Measurements from ENCODE around the gene IQSEC3.

The IQSEC3 gene

GRCh38 chr12:99605-100004, 33.0 kb downstream of the IQSEC3 start:
- Histone ChIP-seq H3K9me2 (replicated peaks; ENCODE audit: low read depth, low read length) (no peaks in the 10 kb centered on the region), H3K36me3 (ENCODE audit: insufficient read depth, low read length) (no peaks in the 10 kb centered on the region), H3K27me3 (ENCODE audit: insufficient read depth, low read length, poor library complexity, severe bottlenecking) (no peaks in the 10 kb centered on the region), H3K79me2 (ENCODE audit: insufficient read depth, low read length) (no peaks in the 10 kb centered on the region), H3K4me3 (ENCODE audit: low read length, poor library complexity, severe bottlenecking) (no peak overlapping the region), H3K4me1 (ENCODE audit: insufficient read depth, low read length, poor library complexity, severe bottlenecking) (peaks cover 43% of the 10 kb centered on the region), H2AFZ (ENCODE audit: low read length) (no peak overlapping the region), H3K9ac (ENCODE audit: low read depth, low read length, poor library complexity, severe bottlenecking) (no peak overlapping the region), H3F3A (ENCODE audit: low read depth) (0 out of 2 replicates have a peak, but pooled peaks cover 3% of the 10 kb centered on the region), H3K9me3 (ENCODE audit: insufficient read depth, low read depth, low read length) (no peaks in the 10 kb centered on the region), H3K4me2 (ENCODE audit: low read depth, low read length, poor library complexity, severe bottlenecking) (no peak overlapping the region), H4K20me1 (ENCODE audit: insufficient read depth, low read length, poor library complexity, severe bottlenecking) (no peaks in the 10 kb centered on the region)
- TF ChIP-seq EZH2phosphoT487 (IDR thresholded peaks at IDR 0.05; ENCODE audit: borderline replicate concordance) (no peak), CTCF (conservative IDR thresholded peaks at IDR 0.05; ENCODE audit: low read length) (no peak)

DNA sequence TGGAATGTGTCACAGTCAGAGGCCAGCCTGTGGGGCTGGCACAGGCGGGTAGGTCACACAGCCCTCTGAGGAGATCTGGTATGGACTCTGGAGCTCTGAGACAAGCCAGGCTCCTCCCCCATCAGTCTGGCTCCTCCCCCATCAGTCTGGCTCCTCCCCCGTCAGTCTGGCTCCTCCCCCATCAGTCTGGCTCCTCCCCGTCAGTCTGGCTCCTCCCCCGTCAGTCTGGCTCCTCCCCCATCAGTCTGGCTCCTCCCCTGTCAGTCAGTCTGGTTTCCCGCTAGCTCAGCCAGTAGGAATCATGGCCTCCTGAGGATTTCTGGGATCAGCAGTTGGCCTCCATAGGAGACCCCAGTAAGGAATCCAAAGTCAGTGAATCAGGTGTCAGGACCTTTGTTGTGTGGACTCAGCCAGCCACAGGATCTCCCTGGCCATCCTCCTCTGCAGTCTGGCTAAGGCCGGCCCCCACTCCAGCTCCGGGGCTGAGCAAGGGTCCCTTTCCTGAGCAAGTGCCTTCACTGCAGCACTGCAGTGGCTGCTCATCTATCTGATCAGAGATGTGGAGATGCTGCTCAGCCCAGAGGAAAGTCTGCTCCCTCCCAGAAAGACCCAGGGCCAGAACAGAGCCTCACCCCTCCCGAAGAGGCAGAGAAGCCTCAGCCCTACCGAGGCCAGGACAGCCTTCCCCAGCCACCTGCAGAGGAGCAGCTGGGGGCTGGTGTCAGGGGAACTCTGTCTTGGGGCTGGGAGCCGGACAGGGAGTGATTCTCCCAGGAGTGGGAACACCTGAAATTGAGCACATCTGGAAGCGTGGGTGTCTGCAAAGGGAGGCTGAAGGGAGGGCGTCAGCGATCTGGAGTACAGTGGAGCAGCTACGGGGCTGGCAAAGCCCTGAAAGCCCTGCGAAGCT, 35.7 kb downstream of the IQSEC3 start:
- Histone ChIP-seq H3K9me3 (ENCODE audit: insufficient read depth, low read depth, low read length) (no peaks in the 10 kb centered on the region), H3K9ac (ENCODE audit: low read depth, low read length, poor library complexity, severe bottlenecking) (no peak overlapping the region), H4K20me1 (ENCODE audit: insufficient read depth, low read length, poor library complexity, severe bottlenecking) (no peaks in the 10 kb centered on the region), H3K4me3 (ENCODE audit: low read length, poor library complexity, severe bottlenecking) (no peak overlapping the region), H3K27me3 (ENCODE audit: insufficient read depth, low read length, poor library complexity, severe bottlenecking) (no peaks in the 10 kb centered on the region), H3K9me2 (replicated peaks; ENCODE audit: low read depth, low read length) (no peaks in the 10 kb centered on the region), H3K4me2 (ENCODE audit: low read depth, low read length, poor library complexity, severe bottlenecking) (no peak overlapping the region), H3K36me3 (ENCODE audit: insufficient read depth, low read length) (no peaks in the 10 kb centered on the region), H2AFZ (ENCODE audit: low read length) (no peak overlapping the region), H3F3A (ENCODE audit: low read depth) (0 out of 2 replicates have a peak, but pooled peaks cover 3% of the 10 kb centered on the region), H3K79me2 (ENCODE audit: insufficient read depth, low read length) (no peaks in the 10 kb centered on the region), H3K4me1 (ENCODE audit: insufficient read depth, low read length, poor library complexity, severe bottlenecking) (peaks cover 61% of the 10 kb centered on the region)
- no peak for TF ChIP-seq EZH2phosphoT487 (IDR thresholded peaks at IDR 0.05; ENCODE audit: borderline replicate concordance)
- no peak for TF ChIP-seq CTCF (conservative IDR thresholded peaks at IDR 0.05; ENCODE audit: low read length)

DNA sequence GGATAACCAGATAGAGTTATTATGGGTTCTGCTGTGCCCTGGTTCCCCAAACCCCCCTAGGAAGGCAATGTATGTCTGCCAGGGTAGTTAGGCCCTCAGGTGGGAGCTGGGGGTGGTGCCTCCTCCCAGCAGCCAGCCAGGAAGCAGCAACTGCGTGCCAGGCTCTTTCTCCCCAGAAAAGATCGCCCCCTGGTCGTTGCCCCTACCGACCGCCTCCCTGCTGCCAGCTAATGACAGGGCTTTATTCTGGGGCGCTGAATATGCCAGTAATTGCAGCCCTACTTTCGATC, 36.3 kb downstream of the IQSEC3 start:
- no peak overlapping the region for H3K4me3 ChIP-seq (ENCODE audit: low read length, poor library complexity, severe bottlenecking)
- H3K9me3 ChIP-seq (ENCODE audit: insufficient read depth, low read depth, low read length) = no peaks in the 10 kb centered on the region
- H3K9ac ChIP-seq (ENCODE audit: low read depth, low read length, poor library complexity, severe bottlenecking) = no peak overlapping the region
- no peaks in the 10 kb centered on the region for H3K36me3 ChIP-seq (ENCODE audit: insufficient read depth, low read length)
- H3K4me1 ChIP-seq (ENCODE audit: insufficient read depth, low read length, poor library complexity, severe bottlenecking) = peaks cover 56% of the 10 kb centered on the region
- no peak overlapping the region for H3K4me2 ChIP-seq (ENCODE audit: low read depth, low read length, poor library complexity, severe bottlenecking)
- TF ChIP-seq EZH2phosphoT487 (IDR thresholded peaks at IDR 0.05; ENCODE audit: borderline replicate concordance) = no peak
- TF ChIP-seq CTCF (conservative IDR thresholded peaks at IDR 0.05; ENCODE audit: low read length) = no peak
- H4K20me1 ChIP-seq (ENCODE audit: insufficient read depth, low read length, poor library complexity, severe bottlenecking) = no peaks in the 10 kb centered on the region
- H3K9me2 ChIP-seq (replicated peaks; ENCODE audit: low read depth, low read length) = no peaks in the 10 kb centered on the region
- H3F3A ChIP-seq (ENCODE audit: low read depth) = 0 out of 2 replicates have a peak, but pooled peaks cover 3% of the 10 kb centered on the region
- no peak overlapping the region for H2AFZ ChIP-seq (ENCODE audit: low read length)
- H3K79me2 ChIP-seq (ENCODE audit: insufficient read depth, low read length) = no peaks in the 10 kb centered on the region
- no peaks in the 10 kb centered on the region for H3K27me3 ChIP-seq (ENCODE audit: insufficient read depth, low read length, poor library complexity, severe bottlenecking)

Measured in Loucy (cell line).